Measurements from ENCODE around the gene NDFIP1. TPM values are rescaled to one million over a fixed set of nuclear protein-coding genes. Genes with fewer than 3 reads are reported as not detected.

Gene NDFIP1
- total and polyA plus RNA-seq, 5 donors from 2014 or later, result 68.2 to 109 (median 80.5) TPM

DNA sequence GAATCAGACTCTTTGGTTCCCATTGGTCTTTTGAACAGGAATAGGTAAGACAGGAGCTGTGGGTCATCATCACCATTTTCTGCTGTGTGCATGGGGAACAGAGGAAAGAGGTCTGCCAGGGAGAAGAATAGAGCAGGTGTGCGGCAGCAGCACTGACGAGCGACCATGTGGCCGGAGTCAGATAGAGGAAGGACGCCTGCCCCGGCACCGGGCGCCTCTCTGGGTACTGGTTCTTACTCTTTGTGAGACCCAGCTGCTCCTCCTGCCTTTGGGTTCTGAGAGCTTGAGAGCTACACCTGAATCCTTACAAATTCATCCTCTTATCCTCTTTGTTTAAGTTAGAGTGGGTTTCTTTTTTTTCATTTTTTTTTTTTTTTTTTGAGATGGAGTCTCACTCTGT is 90.8 kb downstream of the NDFIP1 start:
- Mint-ChIP-seq H3K4me1 (no peaks in the 10 kb centered on the region), H3K4me3 (no peak overlapping the region), H3K27me3 (peaks cover 11% of the 10 kb centered on the region), H3K27ac (peak overlapping the region in 1 of 3 donors; percentile 12), H3K9me3 (peaks cover 0 to 1% (median 0%) of the 10 kb centered on the region in 7 donors), H3K36me3 (no peaks in the 10 kb centered on the region)
- H3K9me3 ChIP-seq (ENCODE audit: control insufficient read depth in 2 of 2, low read length in 2 of 2), result no peaks in the 10 kb centered on the region
- ATAC-seq (ENCODE audit: low read depth in 2 of 2), result no peak
- no peaks in the 10 kb centered on the region for H3K4me1 ChIP-seq (ENCODE audit: control insufficient read depth, insufficient read depth, low read length, poor library complexity, severe bottlenecking)
- no peak overlapping the region for H3K4me3 ChIP-seq (ENCODE audit: low read depth, low read length)
- no peaks in the 10 kb centered on the region for H3K36me3 ChIP-seq (ENCODE audit: control insufficient read depth, insufficient read depth, low read length)
- H3K27ac ChIP-seq (ENCODE audit: insufficient read depth, low read length, poor library complexity, severe bottlenecking), result no peak overlapping the region
- H3K27me3 ChIP-seq (ENCODE audit: control insufficient read depth, insufficient read depth, low read length), result peaks cover 2% of the 10 kb centered on the region
- no peak for DNase-seq

DNA sequence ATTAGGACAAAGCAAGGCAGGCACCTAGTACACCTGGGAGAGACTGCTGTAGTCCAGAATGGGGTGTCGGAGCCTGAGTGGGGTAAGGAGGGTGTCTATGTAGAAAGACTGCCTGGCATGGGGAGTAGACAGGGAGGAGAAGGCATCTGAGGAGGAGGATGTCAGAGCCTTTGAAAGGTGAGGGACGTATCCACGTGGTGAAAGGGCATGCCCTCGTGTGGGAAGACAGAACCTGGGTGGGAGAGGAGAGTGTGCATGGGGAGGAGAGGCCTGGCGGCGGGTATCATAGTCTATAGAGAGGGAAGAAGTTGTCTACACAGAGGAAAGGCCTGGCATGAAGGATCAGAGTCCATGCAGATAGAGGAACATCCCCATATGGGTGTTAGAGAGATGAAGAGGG is 91.8 kb downstream of the NDFIP1 start:
- ATAC-seq (ENCODE audit: low read depth in 2 of 2), result no peak
- Histone ChIP-seq H3K4me3 (ENCODE audit: low read depth, low read length) (no peak overlapping the region), H3K4me1 (ENCODE audit: control insufficient read depth, insufficient read depth, low read length, poor library complexity, severe bottlenecking) (no peaks in the 10 kb centered on the region), H3K36me3 (ENCODE audit: control insufficient read depth, insufficient read depth, low read length) (no peaks in the 10 kb centered on the region), H3K27me3 (ENCODE audit: control insufficient read depth, insufficient read depth, low read length) (peaks cover 2% of the 10 kb centered on the region), H3K9me3 (ENCODE audit: control insufficient read depth in 2 of 2, low read length in 2 of 2) (no peaks in the 10 kb centered on the region), H3K27ac (ENCODE audit: insufficient read depth, low read length, poor library complexity, severe bottlenecking) (no peak overlapping the region)
- no peak overlapping the region for H3K27ac Mint-ChIP-seq
- no peaks in the 10 kb centered on the region for H3K36me3 Mint-ChIP-seq
- H3K4me3 Mint-ChIP-seq, result no peak overlapping the region
- peaks cover 0 to 1% (median 0%) of the 10 kb centered on the region in 7 donors for H3K9me3 Mint-ChIP-seq
- no peaks in the 10 kb centered on the region for H3K4me1 Mint-ChIP-seq
- DNase-seq, result no peak
- peaks cover 11% of the 10 kb centered on the region for H3K27me3 Mint-ChIP-seq

DNA sequence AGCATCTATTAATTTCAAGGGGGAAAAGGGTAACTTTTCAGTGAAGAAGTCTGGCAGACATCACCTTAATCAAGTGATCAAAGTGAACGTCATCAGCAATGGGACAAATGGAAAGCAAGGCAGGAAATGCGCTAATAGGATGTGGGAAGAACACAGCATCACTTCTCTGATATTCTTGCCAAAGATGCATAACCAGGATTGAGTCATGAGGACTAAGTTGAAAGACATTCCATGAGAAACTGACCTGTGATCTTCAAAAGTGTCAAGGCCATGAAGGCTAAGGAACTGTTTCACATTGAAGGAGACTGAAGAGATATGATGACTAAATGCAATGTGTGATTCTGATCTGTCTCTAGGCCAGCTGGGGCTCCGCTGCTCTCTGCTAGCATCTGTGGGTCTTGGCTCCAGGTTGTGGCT is 92.9 kb downstream of the NDFIP1 start:
- no peaks in the 10 kb centered on the region for H3K36me3 Mint-ChIP-seq
- no peaks in the 10 kb centered on the region for H3K4me1 ChIP-seq (ENCODE audit: control insufficient read depth, insufficient read depth, low read length, poor library complexity, severe bottlenecking)
- H3K36me3 ChIP-seq (ENCODE audit: control insufficient read depth, insufficient read depth, low read length), result no peaks in the 10 kb centered on the region
- peaks cover 2% of the 10 kb centered on the region for H3K27me3 ChIP-seq (ENCODE audit: control insufficient read depth, insufficient read depth, low read length)
- no peak overlapping the region for H3K27ac Mint-ChIP-seq
- H3K4me1 Mint-ChIP-seq, result no peaks in the 10 kb centered on the region
- no peak overlapping the region for H3K4me3 Mint-ChIP-seq
- no peaks in the 10 kb centered on the region for H3K9me3 ChIP-seq (ENCODE audit: control insufficient read depth in 2 of 2, low read length in 2 of 2)
- no peak for DNase-seq
- no peak overlapping the region for H3K27ac ChIP-seq (ENCODE audit: insufficient read depth, low read length, poor library complexity, severe bottlenecking)
- H3K27me3 Mint-ChIP-seq, result peaks cover 11% of the 10 kb centered on the region
- ATAC-seq (ENCODE audit: low read depth in 2 of 2), result no peak
- H3K4me3 ChIP-seq (ENCODE audit: low read depth, low read length), result no peak overlapping the region
- H3K9me3 Mint-ChIP-seq, result peaks cover 0 to 1% (median 0%) of the 10 kb centered on the region in 7 donors

DNA sequence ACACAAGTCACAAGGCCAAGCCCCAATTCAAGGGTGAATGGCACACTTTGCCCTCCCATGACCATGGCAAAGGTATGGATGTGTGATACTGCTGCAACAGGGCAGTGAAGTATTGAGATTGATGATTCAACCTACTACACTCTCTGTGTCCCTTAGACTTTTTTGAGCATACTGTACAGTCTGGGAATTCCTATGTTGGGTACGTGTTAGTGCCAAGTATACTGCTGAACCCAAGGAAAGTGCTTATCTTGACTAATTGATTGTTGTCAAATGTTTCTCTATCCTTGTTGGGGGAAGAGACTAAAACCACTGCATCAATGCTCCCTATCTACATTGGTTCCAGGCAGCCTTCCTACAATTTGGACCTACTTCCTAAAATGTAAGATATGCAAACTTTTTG is 93.7 kb downstream of the NDFIP1 start:
- Histone ChIP-seq H3K4me1 (ENCODE audit: control insufficient read depth, insufficient read depth, low read length, poor library complexity, severe bottlenecking) (no peaks in the 10 kb centered on the region), H3K27me3 (ENCODE audit: control insufficient read depth, insufficient read depth, low read length) (peaks cover 2% of the 10 kb centered on the region), H3K4me3 (ENCODE audit: low read depth, low read length) (no peak overlapping the region), H3K27ac (ENCODE audit: insufficient read depth, low read length, poor library complexity, severe bottlenecking) (no peak overlapping the region), H3K36me3 (ENCODE audit: control insufficient read depth, insufficient read depth, low read length) (no peaks in the 10 kb centered on the region), H3K9me3 (ENCODE audit: control insufficient read depth in 2 of 2, low read length in 2 of 2) (no peaks in the 10 kb centered on the region)
- no peak for DNase-seq
- peaks cover 0 to 1% (median 0%) of the 10 kb centered on the region in 7 donors for H3K9me3 Mint-ChIP-seq
- no peak overlapping the region for H3K4me3 Mint-ChIP-seq
- no peaks in the 10 kb centered on the region for H3K4me1 Mint-ChIP-seq
- no peak for ATAC-seq (ENCODE audit: low read depth in 2 of 2)
- peaks cover 11% of the 10 kb centered on the region for H3K27me3 Mint-ChIP-seq
- no peaks in the 10 kb centered on the region for H3K36me3 Mint-ChIP-seq
- no peak overlapping the region for H3K27ac Mint-ChIP-seq

Other genes with a start within 250 kb of the NDFIP1 start
- gene PCDH1, start 230.4 kb upstream of the NDFIP1 start, total RNA-seq, result 0.20 TPM
- 1 to 10 TPM; 1.3 to 2.6 (median 1.8) TPM for gene PCDH1, start 230.4 kb upstream of the NDFIP1 start, polyA plus RNA-seq
- 88.7 TPM for gene DELE1, start 184.9 kb upstream of the NDFIP1 start, total RNA-seq
- 10 to 100 TPM; 31.3 to 50.4 (median 34.3) TPM for gene DELE1, start 184.9 kb upstream of the NDFIP1 start, polyA plus RNA-seq
- gene PCDH12, start 150.6 kb upstream of the NDFIP1 start, total RNA-seq, result not detected
- gene PCDH12, start 150.6 kb upstream of the NDFIP1 start, polyA plus RNA-seq, result under 1 TPM; 0.12 to 0.33 (median 0.20) TPM
- 24.4 TPM for gene RNF14, start 139.7 kb upstream of the NDFIP1 start, total RNA-seq
- gene RNF14, start 139.7 kb upstream of the NDFIP1 start, polyA plus RNA-seq, result 10 to 100 TPM; 38.2 to 56.8 (median 48.6) TPM
- 7.7 TPM for gene GNPDA1, start 95.8 kb upstream of the NDFIP1 start, total RNA-seq
- 10 to 100 TPM; 21.6 to 25.4 (median 22.9) TPM for gene GNPDA1, start 95.8 kb upstream of the NDFIP1 start, polyA plus RNA-seq
- gene SPRY4, start 216.2 kb downstream of the NDFIP1 start, total RNA-seq, result 0.52 TPM
- gene SPRY4, start 216.2 kb downstream of the NDFIP1 start, polyA plus RNA-seq, result not detected

All from CD4-positive, CD25-positive, alpha-beta regulatory T cell (primary cell).